BLaER1 treated with 17β-estradiol and CSF1 and Interleukin-3, amounts not matched to agents 10 nM and 100 nM (cell line): ENCODE data around the gene MAPK1.
"Not testable (repeated sequence)": the region's sequence is repeated elsewhere in the genome, so short reads cannot be mapped to it uniquely, and the experiment has no call there.

Experiments
- H3K27ac ChIP-seq, 11 experiments: shearing (Covaris generic); formaldehyde crosslinking; 2 replicates each; pipeline ENCODE4 v1.8.1; 2022
- H3K27me3 ChIP-seq, 11 experiments: shearing (Covaris generic); formaldehyde crosslinking; 2 replicates each; pipeline ENCODE4 v1.8.1; 2022
- H3K36me3 ChIP-seq, 11 experiments: shearing (Covaris generic); formaldehyde crosslinking; 2 replicates each; pipeline ENCODE4 v1.8.1; 2022
- H3K4me1 ChIP-seq, 10 experiments: shearing (Covaris generic); formaldehyde crosslinking; 2 replicates each; pipeline ENCODE4 v1.8.1; 2022
- H3K4me2 ChIP-seq, 11 experiments: shearing (Covaris generic); formaldehyde crosslinking; 2 replicates each; pipeline ENCODE4 v1.8.1; 2022
- H3K4me3 ChIP-seq, 10 experiments: shearing (Covaris generic); formaldehyde crosslinking; 2 replicates each; pipeline ENCODE4 v1.8.1; 2022
- H3K9ac ChIP-seq, 11 experiments: shearing (Covaris generic); formaldehyde crosslinking; 2 replicates each; pipeline ENCODE4 v1.8.1; 2022
- H3K9me3 ChIP-seq, 11 experiments: shearing (Covaris generic); formaldehyde crosslinking; replicated peaks in 1 of 11; 2 replicates each; pipeline ENCODE4 v1.8.1; 2022
- H4K20me1 ChIP-seq, 11 experiments: shearing (Covaris generic); formaldehyde crosslinking; 2 replicates each; pipeline ENCODE4 v1.8.1; 2022
- Cebpa-rat ChIP-seq, 11 experiments: shearing (Covaris generic); IDR thresholded peaks; 2 replicates each; pipeline ENCODE4 v1.8.1; 2022

The MAPK1 gene

GRCh38 chr22:21867528-21868266 lies at the start of gene MAPK1:
Gene MAPK1, minus strand, starts transcription at chr22:21867645. Its CDS starts 205 bp downstream, at chr22:21867440.
- Histone ChIP-seq H3K4me3 (peak within 1 kb of the TSS; percentile 81 to 100 (median 97)), H3K36me3 (peaks cover 0 to 10% (median 3%) of the 10 kb centered on the region in 11 experiments; a peak in 2 of 22 replicates), H3K27ac (peak within 1 kb of the TSS; percentile 90 to 96 (median 93)), H4K20me1 (peaks cover 39 to 47% (median 45%) of the 10 kb centered on the region in 11 experiments; a peak in 21 of 22 replicates), H3K4me1 (peaks cover 33 to 50% (median 46%) of the 10 kb centered on the region in 10 experiments), H3K9me3 (no peaks in the 10 kb centered on the region), H3K4me2 (peak within 1 kb of the TSS; percentile 85 to 96 (median 90)), H3K9ac (peak within 1 kb of the TSS; percentile 90 to 99 (median 94)), H3K27me3 (no peaks in the 10 kb centered on the region)
- TF ChIP-seq Cebpa-rat (IDR thresholded peaks at IDR 0.05) = no peak

GRCh38 chr22:21916309-21916918 lies 49.0 kb upstream of the MAPK1 start:
- peak overlapping the region in 1 of 11 experiments; percentile 12; a peak in 2 of 22 replicates for H3K4me2 ChIP-seq
- TF ChIP-seq Cebpa-rat (IDR thresholded peaks at IDR 0.05) = no peak
- H3K27ac ChIP-seq = no peak overlapping the region
- H3K36me3 ChIP-seq = peaks cover 0 to 19% (median 13%) of the 10 kb centered on the region in 11 experiments; a peak in 11 of 22 replicates
- no peak overlapping the region for H3K9ac ChIP-seq
- H4K20me1 ChIP-seq = peaks cover 0 to 45% (median 8%) of the 10 kb centered on the region in 11 experiments; a peak in 14 of 22 replicates
- peaks cover 0 to 57% (median 29%) of the 10 kb centered on the region in 10 experiments; a peak in 16 of 20 replicates for H3K4me1 ChIP-seq
- H3K9me3 ChIP-seq = no peaks in the 10 kb centered on the region
- no peaks in the 10 kb centered on the region for H3K27me3 ChIP-seq
- H3K4me3 ChIP-seq = no peak overlapping the region

GRCh38 chr22:21915624-21916308 lies 48.3 kb upstream of the MAPK1 start:
- Histone ChIP-seq H3K27ac (no peak overlapping the region), H3K36me3 (peaks cover 0 to 12% (median 8%) of the 10 kb centered on the region in 11 experiments; a peak in 10 of 22 replicates), H3K9ac (no peak overlapping the region), H3K4me1 (peaks cover 0 to 54% (median 29%) of the 10 kb centered on the region in 10 experiments; a peak in 16 of 20 replicates), H3K9me3 (no peaks in the 10 kb centered on the region), H3K27me3 (no peaks in the 10 kb centered on the region), H4K20me1 (peaks cover 0 to 39% (median 8%) of the 10 kb centered on the region in 11 experiments; a peak in 14 of 22 replicates), H3K4me3 (no peak overlapping the region), H3K4me2 (peak overlapping the region in 5 of 11 experiments; percentile 4 to 30 (median 16); a peak in 7 of 22 replicates)
- TF ChIP-seq Cebpa-rat (IDR thresholded peaks at IDR 0.05) = no peak

- not testable (repeated sequence) for H3K9me3 ChIP-seq, H3K4me2 ChIP-seq, H3K36me3 ChIP-seq, H3K27ac ChIP-seq, H3K27me3 ChIP-seq, H3K4me3 ChIP-seq, H3K9ac ChIP-seq
- H3K4me1 ChIP-seq = peaks cover 0 to 38% (median 15%) of the 10 kb centered on the region in 10 experiments; a peak in 13 of 20 replicates
- peaks cover 0 to 23% (median under 1%) of the 10 kb centered on the region in 11 experiments; a peak in 9 of 22 replicates for H4K20me1 ChIP-seq
Measured at GRCh38 chr22:21914033-21914642, 46.7 kb upstream of the MAPK1 start.

- not testable (repeated sequence) for H3K4me2 ChIP-seq, H4K20me1 ChIP-seq, H3K36me3 ChIP-seq, H3K9ac ChIP-seq, H3K9me3 ChIP-seq, H3K4me3 ChIP-seq, H3K27me3 ChIP-seq, H3K27ac ChIP-seq, H3K4me1 ChIP-seq
Measured at GRCh38 chr22:21910367-21910766, 42.9 kb upstream of the MAPK1 start.

GRCh38 chr22:21909871-21910270 lies 42.4 kb upstream of the MAPK1 start:
- Histone ChIP-seq H3K4me1 (peaks cover 0 to 4% (median 0%) of the 10 kb centered on the region in 10 experiments; a peak in 1 of 20 replicates), H3K27me3 (no peaks in the 10 kb centered on the region), H4K20me1 (no peaks in the 10 kb centered on the region)

GRCh38 chr22:21907638-21908522 lies 40.4 kb upstream of the MAPK1 start:
- Histone ChIP-seq H3K27ac (no peak overlapping the region), H3K9me3 (no peaks in the 10 kb centered on the region), H3K27me3 (no peaks in the 10 kb centered on the region), H3K9ac (no peak overlapping the region), H3K36me3 (no peaks in the 10 kb centered on the region), H3K4me1 (0 out of 20 replicates have a peak, but pooled peaks cover 0 to 4% (median 0%) of the 10 kb centered on the region in 10 experiments), H4K20me1 (no peaks in the 10 kb centered on the region), H3K4me2 (no peak overlapping the region), H3K4me3 (no peak overlapping the region)
- no peak for TF ChIP-seq Cebpa-rat (IDR thresholded peaks at IDR 0.05)

More at GRCh38 chr22:21909871-21910270, 42.4 kb upstream of the MAPK1 start:
- no peaks in the 10 kb centered on the region for H3K36me3 ChIP-seq
- no peak overlapping the region for H3K27ac ChIP-seq
- no peaks in the 10 kb centered on the region for H3K9me3 ChIP-seq
- H3K4me3 ChIP-seq = no peak overlapping the region
- no peak overlapping the region for H3K4me2 ChIP-seq
- H3K9ac ChIP-seq = no peak overlapping the region
- no peak for TF ChIP-seq Cebpa-rat (IDR thresholded peaks at IDR 0.05)

GRCh38 chr22:21905234-21905633 lies 37.8 kb upstream of the MAPK1 start:
- not testable (repeated sequence) for H3K36me3 ChIP-seq, H4K20me1 ChIP-seq, H3K4me2 ChIP-seq

More at GRCh38 chr22:21905234-21905633, 37.8 kb upstream of the MAPK1 start:
- not testable (repeated sequence) for H3K27me3 ChIP-seq, H3K4me3 ChIP-seq, H3K4me1 ChIP-seq, H3K9me3 ChIP-seq, H3K27ac ChIP-seq, H3K9ac ChIP-seq
